ENCODE data around the gene CLECL1.

Gene CLECL1

DNA sequence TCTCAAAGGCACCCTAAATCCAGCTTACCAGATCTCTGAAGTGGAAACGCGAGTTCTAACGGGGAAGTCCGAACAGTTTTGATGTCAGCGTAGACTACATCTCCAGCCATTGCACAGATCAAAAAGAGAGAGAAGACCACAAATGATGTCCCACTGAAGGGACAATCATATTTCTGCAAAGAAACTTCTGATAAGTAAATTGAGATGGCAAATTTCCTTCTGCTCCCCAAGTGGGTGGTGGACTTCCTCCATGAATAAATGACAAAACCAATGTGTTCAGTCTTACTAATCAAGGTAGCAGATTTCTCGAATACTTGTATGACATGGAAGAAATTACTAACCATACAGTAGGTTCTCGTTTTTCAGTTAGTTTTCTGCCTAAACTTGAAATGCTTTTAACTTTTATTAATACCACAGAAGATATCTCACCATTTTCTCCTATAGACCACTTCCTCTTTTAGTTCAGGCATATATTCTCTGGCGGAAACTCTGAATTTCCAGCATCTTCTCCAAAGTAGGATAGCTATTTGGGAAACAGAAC lies at the start of gene CLECL1:
Gene CLECL1, minus strand, starts transcription at position 177 of the 541 bp plus-strand sequence.
- no peak for DNase-seq

DNA sequence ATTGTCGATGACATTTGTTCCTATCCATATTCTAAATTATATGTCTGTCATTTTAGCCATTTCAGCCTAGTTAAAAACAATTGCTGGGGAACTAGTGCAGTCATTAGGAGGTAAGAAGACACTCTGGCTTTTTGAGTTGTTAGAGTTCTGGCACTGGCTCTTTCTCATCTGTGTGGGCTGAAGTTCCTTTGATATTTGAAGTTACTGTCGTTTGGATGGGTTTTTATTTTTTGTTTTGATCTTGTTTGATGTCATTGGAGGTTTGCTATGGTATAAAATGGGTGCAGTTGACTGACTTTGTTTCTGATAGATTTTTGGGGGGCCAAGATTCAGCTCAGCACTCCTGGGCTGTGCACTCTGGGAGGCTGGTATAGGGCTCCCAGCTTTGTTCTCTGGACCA lies 48.5 kb upstream of the CLECL1 start:
- no peak for DNase-seq

DNA sequence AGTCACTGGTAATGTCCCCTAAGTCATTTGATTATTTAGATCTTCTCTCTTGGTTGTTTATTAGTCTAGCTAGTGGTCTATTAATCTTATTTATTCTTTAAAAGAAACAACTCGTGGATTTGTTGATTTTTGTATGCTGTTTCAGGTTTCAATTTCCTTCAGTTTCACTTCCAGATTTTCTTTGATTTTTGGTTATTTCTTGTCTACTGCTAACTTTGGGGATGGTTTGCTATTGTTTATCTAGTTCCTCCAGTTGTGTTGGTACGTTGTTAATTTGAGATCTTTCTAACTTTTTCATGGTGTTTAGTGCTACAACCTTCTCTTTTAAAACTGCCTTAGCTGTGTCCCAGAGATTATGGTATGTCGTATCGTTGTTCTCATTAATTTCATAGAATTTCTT lies 46.3 kb upstream of the CLECL1 start:
- DNase-seq = no peak

DNA sequence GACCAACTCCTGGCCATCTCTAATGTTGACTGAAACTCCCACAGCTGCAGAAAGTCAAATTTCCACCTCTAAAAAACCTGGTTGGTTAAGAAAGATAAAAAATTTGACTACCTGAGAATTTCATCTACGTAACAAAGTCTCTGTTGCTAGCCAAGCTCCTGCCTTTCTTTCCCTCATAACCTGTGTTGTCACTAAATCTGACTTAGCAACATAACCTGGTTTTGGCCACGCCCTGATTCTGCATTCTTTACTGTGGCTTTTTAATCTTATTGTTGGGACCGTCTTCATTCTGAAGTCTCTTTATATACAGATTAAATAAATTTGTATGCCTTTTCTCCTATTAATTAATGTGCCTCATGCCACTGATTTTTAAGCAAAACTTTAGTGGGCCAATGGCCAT lies 43.9 kb upstream of the CLECL1 start:
- no peak for DNase-seq

DNA sequence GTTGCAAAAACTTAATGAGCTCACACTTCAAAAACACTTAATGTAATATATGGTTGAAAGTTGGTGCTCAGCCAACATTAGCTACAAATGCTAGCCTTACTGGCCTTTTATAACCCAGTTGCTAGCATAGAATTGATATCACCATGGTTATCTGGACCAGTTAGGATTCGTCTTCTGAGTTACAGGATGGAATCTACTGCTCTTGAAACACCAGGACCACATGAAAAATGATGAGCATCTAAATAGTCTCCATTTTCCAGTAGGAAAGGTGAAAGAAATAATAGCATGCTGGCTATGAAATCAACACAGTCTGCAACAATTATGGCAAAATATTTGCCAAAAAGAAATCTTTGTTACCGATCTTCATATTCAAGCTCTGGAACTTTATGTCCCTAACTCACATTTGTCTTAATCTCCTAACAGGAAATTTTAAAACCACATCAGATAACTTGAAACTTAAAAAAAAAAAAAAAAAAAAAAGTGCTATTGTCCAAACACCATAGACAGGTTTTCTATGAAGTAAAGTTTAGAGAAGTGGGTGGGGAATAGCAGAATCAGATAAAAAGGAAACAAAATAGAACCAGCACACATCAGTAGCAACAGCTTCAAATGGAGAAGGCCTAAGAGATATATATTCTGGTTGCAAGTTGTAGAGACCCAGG lies 40.5 kb upstream of the CLECL1 start:
- no peak for DNase-seq

DNA sequence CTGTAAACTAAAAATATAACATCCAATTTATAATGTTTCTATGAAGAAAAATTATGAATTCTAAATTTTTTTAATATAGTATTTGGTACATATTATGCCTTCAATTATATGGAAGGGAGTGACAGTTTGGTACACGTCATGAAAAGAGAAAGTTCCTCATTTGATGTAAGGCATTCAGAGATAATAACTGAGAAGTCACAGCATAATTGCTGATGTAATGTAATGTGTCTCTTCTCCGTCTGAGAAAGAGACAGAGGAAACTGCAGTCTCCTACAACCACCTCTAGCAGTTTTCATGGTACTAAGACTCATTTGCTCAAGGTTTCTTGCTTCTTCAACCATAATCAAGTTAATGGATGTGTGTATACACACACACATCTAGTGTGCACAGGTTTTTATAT lies 30.1 kb upstream of the CLECL1 start:
- no peak for DNase-seq

DNA sequence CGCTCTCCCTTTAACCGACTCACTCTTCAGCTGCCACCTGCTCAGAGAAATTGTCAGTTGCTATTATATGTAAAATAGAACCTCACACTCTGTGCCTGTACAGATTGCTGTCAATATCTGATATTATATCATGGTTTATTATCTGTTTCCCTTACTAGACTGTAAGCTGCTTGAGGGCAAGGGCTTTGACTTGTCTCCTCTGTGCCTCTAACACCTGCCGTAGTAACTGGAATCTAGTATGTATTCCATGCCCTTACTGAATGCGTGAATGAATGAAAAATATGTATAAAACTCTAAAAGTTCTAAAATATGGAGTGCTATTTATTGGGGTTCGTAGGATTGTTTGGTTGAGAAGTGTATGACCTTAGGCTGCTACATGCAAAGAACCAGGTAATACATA lies 29.5 kb upstream of the CLECL1 start:
- no peak for DNase-seq

DNA sequence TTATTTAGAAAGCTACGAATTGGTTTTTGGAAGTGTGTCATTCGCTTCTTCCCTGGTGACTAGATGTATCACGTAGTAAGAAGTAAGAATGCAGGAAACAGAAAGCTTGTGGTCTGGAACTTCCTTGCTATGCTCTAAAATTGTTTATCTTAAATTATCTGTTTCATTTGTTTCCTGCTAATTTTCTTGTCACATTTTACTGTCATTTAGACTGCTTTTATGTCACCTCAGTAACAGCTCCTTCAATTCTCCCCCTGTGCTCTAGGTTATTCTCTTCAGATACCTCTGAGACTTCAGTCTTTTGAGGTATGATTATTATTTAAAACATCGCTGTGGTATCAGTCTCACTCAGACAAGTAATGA lies 28.5 kb upstream of the CLECL1 start:
- no peak for DNase-seq

DNA sequence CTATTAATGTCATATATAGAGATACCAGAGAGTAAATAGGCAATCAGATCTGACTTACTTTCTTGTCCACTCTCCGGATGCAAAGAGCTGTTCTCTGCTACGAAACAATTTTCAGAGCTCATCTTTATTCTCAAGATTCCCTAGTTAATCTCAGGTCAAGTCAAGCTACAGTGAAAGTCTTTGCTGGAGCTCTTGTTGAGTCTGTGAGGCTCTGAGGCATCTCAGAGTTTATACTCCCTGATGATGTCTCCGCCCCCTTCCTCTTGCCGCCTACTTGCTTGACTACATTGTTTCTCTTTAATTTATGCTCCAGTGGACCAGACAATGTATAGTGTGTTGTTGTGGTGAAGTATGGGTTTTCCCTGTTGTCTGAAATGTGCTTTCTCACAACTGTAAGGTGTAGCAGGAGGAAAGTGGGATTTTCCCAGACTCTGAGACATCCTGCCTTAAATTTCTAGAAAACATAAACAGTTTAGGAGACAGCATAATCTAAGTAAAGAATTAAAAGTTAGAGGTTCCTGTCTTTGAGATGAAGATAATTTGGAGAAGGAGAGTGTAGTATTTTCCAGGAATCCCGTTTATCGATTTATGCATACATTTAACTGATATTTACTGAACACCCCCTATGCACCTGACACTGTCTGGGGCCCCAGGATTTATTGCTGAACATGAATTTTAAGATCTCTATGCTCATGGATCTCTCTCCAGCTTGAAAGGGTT lies 28.0 kb upstream of the CLECL1 start, which contains the start of gene CD69:
Gene CD69, minus strand, starts transcription at position 203 of the 720 bp plus-strand sequence. Its CDS starts 81 bp downstream, at position 122.
- no peak for DNase-seq

DNA sequence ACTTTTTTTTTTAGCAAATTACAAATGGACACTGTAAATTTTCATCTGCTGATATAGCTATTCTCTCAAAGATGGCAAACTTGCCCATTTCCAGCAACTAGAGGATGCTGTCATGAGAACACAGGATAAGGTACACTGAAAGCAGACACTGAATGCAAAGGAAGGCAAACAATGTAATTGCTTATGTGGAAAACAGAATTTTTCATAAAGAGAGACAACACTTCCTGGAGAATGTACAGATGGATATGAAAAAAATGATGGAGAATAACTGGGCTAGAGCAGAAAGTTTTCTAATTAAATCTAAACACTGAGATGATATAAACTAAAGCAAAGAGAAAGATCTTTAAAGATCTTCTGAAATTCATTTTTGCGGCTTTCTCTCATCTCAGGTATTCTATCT lies 27.2 kb upstream of the CLECL1 start:
- DNase-seq = no peak

DNA sequence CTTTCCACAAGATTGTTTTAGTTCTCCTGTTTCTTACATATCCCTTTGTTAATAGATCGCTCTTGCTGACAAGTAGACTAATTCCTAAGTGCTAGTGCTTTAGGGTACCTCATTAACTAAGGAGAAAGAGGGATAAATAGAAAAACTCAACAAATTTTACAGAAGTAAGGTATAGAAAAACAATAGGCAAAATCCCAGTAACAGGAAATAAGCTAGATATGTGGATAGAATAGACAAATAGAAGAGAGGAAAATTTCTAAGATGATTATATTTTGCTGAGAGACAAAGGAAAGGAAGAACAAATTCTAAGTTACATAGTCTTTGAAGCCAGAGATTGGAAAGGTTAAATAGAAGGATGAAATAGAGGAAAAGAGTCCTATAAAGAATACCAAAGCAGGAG lies 26.8 kb upstream of the CLECL1 start:
- DNase-seq = no peak

DNA sequence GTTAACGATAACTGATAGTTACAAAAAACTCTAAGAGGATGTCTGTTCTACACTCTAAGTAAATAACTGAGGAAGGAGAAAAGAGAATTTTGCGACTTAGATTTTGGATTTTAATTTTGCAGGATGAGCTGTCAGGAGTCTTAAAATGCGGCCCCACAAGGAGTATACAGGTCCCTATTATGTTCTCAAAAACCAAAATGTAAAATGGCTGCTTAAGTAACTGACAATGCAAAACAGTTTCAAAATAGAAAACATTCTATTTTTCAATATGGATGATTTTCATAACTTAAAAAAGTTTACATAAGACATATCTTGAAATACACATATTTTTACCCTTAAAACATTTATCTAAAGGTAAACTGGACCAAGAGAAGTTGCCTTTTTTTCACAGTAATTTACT lies 25.2 kb upstream of the CLECL1 start:
- no peak for DNase-seq

DNA sequence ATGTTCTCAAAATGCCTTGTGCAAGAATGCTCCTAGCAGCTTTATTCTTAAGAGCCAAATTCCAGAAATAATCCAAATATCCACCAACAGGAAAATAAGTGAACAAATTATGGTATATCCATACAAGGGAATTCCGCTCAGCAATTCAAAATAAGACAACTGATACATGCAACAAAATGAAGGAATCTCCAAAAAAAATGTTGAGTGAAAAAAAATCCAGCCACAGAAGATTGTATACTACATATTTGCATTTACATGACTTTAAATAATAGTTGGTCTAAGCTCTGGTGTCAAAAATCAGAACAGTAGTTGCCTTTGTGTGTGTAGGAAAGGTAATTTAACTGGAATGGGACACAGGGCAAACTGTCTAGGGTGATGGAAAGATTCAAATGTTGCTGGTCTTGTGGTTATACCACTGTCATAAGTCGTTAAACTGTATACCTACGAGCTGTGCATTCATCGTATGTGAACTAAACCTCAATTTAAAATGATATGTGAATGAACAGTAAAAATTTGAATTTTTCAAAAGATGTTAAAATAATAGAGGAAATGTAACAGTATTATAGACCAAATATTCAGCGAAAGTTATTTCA lies 24.6 kb upstream of the CLECL1 start:
- no peak for DNase-seq

DNA sequence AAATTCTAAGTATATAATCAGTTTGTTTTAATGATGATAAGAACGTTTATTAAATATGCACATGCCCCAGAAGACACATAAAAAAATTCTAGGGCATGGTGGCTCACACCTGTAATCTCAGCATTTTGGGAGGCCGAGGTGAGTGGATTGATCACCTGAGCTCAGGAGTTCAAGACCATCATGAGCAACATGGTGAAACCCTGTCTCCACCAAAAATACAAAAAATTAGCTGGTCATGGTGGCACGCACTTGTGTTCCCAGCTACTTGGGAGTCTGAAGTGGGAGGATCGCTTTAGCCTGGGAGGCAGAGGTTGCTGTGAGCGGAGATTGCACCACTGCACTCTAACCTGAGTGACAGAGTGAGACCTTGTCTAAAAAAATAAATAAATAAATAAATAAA lies 23.8 kb upstream of the CLECL1 start:
- no peak for DNase-seq

DNA sequence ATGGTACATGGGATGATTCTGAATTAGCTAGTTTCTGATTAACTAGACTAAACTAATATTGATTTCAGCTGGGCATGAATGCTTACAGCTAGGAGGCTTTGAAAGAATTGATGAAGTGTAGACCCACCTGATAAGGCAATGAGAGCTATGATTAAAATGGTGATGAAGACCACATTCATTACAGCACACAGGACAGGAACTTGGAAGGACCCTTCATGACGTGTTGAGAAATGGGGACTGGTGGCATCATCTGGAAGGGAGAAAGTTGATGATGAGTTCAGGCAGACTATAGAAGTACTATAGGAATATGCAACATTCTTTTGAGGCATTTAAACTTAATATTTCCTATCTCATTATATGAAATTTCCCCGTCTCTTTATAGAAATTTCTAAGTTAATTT lies 23.3 kb upstream of the CLECL1 start:
- DNase-seq = no peak

DNA sequence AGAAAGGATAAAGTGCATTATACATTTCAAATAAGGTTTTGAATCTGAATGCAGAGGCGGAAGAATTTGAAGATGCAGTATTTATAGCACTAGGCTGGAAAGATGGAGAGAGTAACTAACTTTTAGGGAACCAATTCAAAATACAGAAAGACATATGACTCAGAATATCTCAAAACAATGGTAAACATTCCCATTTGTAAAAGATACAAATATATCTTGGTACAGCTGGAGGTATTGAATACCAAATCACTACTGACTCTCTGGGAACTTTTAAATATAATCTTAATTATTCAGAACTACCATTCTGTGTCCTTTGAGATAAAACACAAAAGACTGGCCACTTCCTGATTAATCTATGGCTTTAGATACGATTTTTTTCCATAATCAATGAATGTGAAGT lies 22.7 kb upstream of the CLECL1 start:
- no peak for DNase-seq

DNA sequence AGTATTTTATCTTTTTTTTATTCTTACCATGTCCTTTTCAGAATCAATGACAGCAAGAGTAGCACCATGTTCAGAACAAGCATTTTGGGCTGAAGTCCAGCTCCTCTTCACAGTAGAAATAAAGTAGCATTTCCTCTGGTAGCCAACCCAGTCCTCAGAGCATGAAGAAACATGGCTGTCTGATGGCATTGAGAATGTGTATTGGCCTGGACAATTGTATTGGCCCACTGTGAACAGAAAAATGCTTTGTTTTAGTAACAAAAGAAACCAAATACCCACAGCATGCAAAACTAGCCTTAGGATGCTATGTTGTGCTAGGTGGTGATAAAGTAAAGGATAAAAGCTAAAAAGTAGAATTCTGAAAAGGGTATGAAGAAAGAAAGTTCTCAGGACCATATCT lies 22.1 kb upstream of the CLECL1 start:
- no peak for DNase-seq

DNA sequence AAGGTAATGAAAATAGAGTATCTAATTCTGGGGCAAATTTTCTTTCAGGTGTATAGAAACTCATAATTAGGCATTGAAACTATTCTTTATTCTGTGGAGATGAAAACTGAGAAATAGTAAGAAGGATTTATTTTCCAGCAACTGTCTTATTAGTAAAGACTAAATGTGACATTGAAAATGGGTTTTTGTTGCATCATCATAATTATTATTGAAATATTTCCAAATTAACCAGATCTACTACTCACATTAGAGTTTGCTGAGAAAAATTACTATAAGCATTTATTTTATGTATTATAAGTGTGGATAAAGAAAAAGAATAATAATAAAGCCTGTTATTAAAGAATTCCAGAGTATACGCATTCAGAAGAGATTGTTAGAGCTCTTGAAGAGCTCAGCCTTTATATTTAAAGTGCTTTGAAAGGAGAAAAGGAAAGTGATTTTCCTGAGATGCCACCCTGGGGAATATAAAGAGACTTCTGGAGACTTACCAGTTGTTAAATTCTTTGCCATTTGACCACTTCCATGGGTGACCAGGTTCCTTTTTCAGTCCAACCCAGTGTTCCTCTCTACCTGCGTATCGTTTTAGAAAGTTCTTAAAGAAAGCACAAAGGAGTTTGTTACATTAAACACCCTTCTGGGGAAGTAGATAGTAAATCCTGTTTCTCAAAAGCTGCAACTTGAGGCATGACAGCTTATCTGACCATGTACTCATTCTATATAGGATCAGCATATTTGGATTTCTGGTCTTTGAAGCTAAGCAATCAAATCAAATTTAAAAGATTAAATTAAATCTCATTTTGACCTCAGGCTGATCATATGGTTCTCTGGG lies 21.4 kb upstream of the CLECL1 start:
- DNase-seq = no peak

DNA sequence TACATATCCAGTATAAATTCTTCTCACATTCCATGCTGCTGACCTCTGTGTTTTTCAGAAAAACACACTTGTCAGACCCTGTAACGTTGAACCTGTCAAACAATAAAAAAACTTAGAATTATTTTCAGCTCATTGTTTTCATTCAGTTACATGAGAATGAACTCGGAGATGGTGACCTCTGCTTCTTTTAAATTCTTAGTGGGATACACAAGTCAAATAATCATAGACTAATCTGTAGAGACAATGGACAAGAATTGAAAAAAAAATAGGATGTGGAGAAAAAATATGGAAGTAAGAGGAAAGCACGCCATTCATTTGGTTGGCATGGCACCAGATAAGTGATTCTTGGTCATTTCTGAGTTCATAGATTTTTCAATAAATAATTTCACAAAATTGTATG lies 20.6 kb upstream of the CLECL1 start:
- no peak for DNase-seq

DNA sequence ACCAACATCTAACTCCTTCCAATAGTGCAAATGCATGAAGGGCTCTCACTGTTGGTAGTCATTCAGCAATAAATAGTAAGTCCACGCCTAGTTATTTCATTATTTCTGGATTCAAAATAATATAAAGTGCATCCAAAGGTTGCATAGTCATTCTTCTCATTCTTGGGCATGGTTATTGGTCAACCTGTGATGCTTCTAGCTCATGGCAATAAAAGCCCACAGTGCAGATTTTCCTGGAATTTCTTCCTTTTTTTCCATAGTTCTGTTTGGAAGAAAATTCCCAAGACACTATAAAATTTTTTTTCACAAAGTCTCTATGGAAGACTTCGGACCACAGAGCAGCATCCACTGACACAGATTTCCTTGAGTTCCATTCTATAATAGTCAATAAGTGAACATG lies 20.2 kb upstream of the CLECL1 start:
- DNase-seq = no peak

DNA sequence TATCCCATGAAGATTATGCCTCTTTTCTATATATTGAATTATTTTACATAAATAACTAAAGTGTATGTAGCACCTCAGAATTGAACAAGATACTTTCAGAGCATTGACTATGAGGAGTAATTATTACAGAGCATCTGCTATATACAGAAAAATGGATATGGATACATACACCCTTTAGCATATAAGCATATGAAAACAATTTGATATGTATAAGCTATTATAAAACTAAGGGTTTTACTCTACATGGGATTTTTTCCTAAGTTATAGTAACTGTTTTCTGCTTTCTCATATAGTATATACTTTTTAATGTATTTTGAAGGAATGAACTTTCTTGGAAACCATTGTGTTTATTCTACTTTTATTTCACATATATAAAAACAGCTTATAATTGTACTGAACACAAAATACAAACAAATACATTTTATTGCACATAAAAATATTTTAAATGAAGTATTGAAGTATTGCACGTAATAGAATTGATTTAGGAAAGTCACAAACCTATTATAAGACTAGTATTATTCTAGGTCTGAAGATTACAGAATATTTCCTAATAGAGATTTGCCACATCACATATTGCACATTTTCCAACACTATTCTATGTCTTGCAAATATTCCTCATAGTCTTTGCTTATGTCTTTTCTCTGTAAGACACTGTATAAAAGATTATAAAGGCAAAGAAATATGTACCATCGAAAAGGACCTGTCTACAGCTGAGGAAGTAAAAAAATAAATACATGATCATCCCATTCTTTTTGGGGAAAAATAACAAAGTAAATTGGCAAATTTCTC lies 19.4 kb upstream of the CLECL1 start:
- no peak for DNase-seq

Data from anterior cingulate cortex (tissue), 58 donors.